WERI-Rb-1 (cell line): ENCODE data around the gene SLC7A14.

Source experiments
- DNase-seq: peaks from one replicate; pipeline ENCODE4 v3.0.0-alpha.2; 2020
- H3K27ac ChIP-seq: fragments of 250-450 bp; sonication (Bioruptor Pico); 2 replicates; pipeline ENCODE4 v1.5.1; 2020; ENCODE audit warnings: mild to moderate bottlenecking, moderate library complexity
- H3K27me3 ChIP-seq: fragments of 250-450 bp; sonication (Bioruptor Pico); 2 replicates; pipeline ENCODE4 v1.5.1; 2021; ENCODE audit warnings: mild to moderate bottlenecking, low read depth, moderate library complexity; ENCODE audit not compliant: insufficient read depth, severe bottlenecking
- H3K36me3 ChIP-seq: fragments of 250-450 bp; sonication (Bioruptor Pico); 2 replicates; pipeline ENCODE4 v1.5.1; 2020; ENCODE audit warnings: mild to moderate bottlenecking, moderate library complexity
- H3K4me3 ChIP-seq: 2 replicates; pipeline ENCODE4 v1.5.1; 2011; ENCODE audit warnings: low read depth, mild to moderate bottlenecking, control low read depth, low read length
- H3K9me3 ChIP-seq: fragments of 250-450 bp; sonication (Bioruptor Pico); 2 replicates; pipeline ENCODE4 v1.5.1; 2021; ENCODE audit warnings: mild to moderate bottlenecking, moderate library complexity; ENCODE audit not compliant: severe bottlenecking
- TF ChIP-seq, protein P1 (sequence below): IDR thresholded peaks from 2 replicates; pipeline ENCODE4 v1.5.1; 2011; ENCODE audit warnings: low read depth, mild to moderate bottlenecking, control low read depth, inconsistent platforms, low read length

Gene SLC7A14

GRCh38 chr3:170585937-170586310, at the start of gene SLC7A14:
SLC7A14 (minus strand) TSS chr3:170586075; CDS start chr3:170526936, 59,139 bp downstream.
- Histone ChIP-seq H3K4me3 (peak within 1 kb of the TSS; percentile 75), H3K27ac (no peak within 1 kb of the TSS), H3K36me3 (no peaks in the 10 kb centered on the region), H3K9me3 (no peaks in the 10 kb centered on the region), H3K27me3 (peaks cover 4% of the 10 kb centered on the region)
- peak; percentile 66 for DNase-seq
- TF ChIP-seq, protein P1, sequence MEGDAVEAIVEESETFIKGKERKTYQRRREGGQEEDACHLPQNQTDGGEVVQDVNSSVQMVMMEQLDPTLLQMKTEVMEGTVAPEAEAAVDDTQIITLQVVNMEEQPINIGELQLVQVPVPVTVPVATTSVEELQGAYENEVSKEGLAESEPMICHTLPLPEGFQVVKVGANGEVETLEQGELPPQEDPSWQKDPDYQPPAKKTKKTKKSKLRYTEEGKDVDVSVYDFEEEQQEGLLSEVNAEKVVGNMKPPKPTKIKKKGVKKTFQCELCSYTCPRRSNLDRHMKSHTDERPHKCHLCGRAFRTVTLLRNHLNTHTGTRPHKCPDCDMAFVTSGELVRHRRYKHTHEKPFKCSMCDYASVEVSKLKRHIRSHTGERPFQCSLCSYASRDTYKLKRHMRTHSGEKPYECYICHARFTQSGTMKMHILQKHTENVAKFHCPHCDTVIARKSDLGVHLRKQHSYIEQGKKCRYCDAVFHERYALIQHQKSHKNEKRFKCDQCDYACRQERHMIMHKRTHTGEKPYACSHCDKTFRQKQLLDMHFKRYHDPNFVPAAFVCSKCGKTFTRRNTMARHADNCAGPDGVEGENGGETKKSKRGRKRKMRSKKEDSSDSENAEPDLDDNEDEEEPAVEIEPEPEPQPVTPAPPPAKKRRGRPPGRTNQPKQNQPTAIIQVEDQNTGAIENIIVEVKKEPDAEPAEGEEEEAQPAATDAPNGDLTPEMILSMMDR, result no peak

DNA sequence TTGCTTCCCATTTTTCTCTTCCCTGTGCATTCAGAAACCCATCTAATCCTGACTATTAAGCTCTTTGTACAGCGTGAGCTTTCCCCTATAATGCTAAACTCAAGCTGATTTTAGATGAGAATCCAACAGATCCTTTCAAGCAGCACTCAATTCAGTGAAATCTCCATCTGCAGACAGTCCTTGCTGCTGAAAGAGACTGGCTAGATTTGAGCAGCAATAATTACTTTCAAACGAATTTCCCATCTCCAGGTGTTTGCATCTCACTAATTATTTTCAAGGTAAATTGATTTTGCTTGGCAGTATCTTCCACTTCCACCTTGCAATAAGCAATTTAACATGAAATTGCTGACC, 49.5 kb upstream of the SLC7A14 start:
- no peak for DNase-seq
- Histone ChIP-seq H3K27me3 (no peaks in the 10 kb centered on the region), H3K36me3 (no peaks in the 10 kb centered on the region), H3K27ac (no peak overlapping the region), H3K4me3 (no peak overlapping the region), H3K9me3 (no peaks in the 10 kb centered on the region)
- TF ChIP-seq, protein P1, result no peak

DNA sequence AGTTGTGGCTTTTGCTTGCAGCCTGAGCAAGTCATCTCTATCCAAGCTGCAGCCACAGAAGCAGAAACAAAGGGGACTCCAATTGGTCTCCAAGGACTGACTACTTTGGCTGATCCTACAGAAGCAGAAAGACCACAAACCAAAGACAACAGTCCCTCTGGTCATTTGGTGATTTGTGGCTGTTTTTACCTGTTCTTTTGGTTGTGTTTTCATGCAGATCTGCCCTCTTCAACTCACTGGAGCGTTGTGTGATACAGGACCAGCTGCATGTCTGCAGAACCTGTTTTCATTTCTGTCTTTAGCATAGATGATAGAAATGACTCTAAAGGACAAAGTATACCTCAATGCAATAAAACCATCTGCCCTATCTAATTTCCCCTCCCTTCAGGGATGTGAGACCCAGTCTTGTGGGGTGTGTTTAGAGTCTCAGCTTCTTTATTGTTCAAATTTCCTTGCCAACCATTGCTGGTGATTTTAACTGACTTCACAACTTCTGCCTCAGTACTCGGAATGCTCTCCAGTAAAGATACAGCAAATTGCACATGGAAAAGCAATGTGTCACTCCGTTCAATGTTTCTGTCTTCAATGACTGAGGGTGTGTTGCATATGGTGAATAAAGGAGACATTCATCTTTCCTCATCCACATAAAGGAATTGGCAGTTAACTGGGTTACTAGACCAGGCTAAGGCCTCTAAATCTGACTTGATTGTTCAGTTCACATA, 48.9 kb upstream of the SLC7A14 start:
- no peak overlapping the region for H3K27ac ChIP-seq
- DNase-seq, result no peak
- TF ChIP-seq, protein P1, result no peak

DNA sequence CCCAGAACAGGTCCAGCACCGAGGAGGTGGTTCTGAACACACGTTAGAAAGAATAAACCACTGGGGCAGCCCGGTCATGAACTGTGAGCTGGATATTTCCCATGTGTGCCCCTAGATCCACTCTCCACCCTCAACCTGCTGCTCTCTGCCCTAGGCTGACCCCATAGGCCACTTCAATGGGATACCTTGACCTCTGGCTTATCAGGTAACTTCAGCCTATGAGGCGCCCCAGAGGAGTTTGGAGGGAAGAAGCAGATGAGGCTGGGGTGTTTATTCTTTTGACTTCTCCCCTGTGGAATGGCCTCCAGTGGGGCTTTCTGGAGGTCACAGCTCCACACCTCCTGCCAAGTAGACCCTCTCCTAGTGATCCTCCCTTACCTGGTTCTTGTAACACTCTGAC, 47.7 kb upstream of the SLC7A14 start:
- TF ChIP-seq, protein P1, result no peak
- no peaks in the 10 kb centered on the region for H3K9me3 ChIP-seq
- no peak overlapping the region for H3K4me3 ChIP-seq
- DNase-seq, result no peak
- H3K36me3 ChIP-seq, result no peaks in the 10 kb centered on the region
- no peaks in the 10 kb centered on the region for H3K27me3 ChIP-seq
- H3K27ac ChIP-seq, result no peak overlapping the region

More for the DNA sequence above, 48.9 kb upstream of the SLC7A14 start:
- Histone ChIP-seq H3K9me3 (no peaks in the 10 kb centered on the region), H3K36me3 (no peaks in the 10 kb centered on the region), H3K27me3 (no peaks in the 10 kb centered on the region), H3K4me3 (no peak overlapping the region)

DNA sequence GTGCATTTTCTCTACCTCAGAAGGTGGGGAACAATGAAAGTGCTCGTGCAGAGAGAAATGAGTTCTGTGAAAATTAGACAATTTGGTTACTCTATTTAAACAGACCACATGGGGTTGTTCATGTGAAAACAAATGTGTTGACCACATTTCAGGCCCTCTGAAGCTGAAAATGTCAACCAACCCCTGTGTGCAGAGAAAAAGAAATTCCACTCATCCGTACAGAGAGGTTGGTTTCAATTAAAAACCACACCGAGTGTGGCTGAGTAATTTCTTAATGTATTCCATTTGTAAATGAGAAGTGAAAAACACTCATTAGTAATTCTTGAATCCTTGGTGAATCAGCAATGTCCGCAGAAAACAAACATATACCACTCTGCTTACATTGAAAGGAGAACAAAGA, 46.9 kb upstream of the SLC7A14 start:
- TF ChIP-seq, protein P1, result no peak
- Histone ChIP-seq H3K27ac (no peak overlapping the region), H3K27me3 (no peaks in the 10 kb centered on the region), H3K36me3 (no peaks in the 10 kb centered on the region), H3K9me3 (no peaks in the 10 kb centered on the region), H3K4me3 (no peak overlapping the region)
- no peak for DNase-seq
